ENCODE data around the gene CEP112. TPM values are rescaled to one million over a fixed set of nuclear protein-coding genes. Genes with fewer than 3 reads are reported as not detected.

Gene CEP112
- total and polyA plus RNA-seq, 2 of the 8 experiments (the other 6 are each of a cell fraction or from before 2014, with no cell fraction given) = 0.62 to 3.1 TPM

DNA sequence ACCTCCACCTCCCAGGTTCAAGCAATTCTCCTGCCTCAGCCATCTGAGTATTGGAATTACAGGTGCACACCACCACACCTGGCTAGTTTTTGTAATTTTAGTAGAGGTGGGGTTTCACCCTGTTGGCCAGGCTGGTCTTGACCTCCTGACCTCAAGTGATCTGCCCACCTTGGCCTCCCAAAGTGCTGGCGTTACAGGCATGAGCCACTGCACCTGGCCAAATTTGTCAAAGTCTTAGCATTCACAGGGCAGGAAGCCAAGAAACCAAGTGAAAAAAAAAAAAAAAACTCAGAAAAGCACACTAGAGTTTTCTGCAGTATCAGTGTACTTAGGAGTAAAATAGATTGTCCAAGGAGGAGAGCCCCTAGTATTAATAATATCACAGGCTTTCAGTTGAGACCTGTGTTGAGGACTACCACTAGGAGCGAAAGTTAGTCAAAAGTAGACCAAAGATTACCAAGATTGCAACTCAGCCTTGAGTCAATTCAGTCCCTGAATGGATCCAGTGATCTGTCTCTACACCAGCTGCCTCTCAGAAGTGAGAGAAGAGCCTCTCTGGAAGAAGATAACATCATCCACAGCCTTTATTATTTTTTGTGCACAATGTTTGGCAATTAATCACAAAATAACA, 159.7 kb downstream of the CEP112 start (continued):
- TF ChIP-seq, protein P1, sequence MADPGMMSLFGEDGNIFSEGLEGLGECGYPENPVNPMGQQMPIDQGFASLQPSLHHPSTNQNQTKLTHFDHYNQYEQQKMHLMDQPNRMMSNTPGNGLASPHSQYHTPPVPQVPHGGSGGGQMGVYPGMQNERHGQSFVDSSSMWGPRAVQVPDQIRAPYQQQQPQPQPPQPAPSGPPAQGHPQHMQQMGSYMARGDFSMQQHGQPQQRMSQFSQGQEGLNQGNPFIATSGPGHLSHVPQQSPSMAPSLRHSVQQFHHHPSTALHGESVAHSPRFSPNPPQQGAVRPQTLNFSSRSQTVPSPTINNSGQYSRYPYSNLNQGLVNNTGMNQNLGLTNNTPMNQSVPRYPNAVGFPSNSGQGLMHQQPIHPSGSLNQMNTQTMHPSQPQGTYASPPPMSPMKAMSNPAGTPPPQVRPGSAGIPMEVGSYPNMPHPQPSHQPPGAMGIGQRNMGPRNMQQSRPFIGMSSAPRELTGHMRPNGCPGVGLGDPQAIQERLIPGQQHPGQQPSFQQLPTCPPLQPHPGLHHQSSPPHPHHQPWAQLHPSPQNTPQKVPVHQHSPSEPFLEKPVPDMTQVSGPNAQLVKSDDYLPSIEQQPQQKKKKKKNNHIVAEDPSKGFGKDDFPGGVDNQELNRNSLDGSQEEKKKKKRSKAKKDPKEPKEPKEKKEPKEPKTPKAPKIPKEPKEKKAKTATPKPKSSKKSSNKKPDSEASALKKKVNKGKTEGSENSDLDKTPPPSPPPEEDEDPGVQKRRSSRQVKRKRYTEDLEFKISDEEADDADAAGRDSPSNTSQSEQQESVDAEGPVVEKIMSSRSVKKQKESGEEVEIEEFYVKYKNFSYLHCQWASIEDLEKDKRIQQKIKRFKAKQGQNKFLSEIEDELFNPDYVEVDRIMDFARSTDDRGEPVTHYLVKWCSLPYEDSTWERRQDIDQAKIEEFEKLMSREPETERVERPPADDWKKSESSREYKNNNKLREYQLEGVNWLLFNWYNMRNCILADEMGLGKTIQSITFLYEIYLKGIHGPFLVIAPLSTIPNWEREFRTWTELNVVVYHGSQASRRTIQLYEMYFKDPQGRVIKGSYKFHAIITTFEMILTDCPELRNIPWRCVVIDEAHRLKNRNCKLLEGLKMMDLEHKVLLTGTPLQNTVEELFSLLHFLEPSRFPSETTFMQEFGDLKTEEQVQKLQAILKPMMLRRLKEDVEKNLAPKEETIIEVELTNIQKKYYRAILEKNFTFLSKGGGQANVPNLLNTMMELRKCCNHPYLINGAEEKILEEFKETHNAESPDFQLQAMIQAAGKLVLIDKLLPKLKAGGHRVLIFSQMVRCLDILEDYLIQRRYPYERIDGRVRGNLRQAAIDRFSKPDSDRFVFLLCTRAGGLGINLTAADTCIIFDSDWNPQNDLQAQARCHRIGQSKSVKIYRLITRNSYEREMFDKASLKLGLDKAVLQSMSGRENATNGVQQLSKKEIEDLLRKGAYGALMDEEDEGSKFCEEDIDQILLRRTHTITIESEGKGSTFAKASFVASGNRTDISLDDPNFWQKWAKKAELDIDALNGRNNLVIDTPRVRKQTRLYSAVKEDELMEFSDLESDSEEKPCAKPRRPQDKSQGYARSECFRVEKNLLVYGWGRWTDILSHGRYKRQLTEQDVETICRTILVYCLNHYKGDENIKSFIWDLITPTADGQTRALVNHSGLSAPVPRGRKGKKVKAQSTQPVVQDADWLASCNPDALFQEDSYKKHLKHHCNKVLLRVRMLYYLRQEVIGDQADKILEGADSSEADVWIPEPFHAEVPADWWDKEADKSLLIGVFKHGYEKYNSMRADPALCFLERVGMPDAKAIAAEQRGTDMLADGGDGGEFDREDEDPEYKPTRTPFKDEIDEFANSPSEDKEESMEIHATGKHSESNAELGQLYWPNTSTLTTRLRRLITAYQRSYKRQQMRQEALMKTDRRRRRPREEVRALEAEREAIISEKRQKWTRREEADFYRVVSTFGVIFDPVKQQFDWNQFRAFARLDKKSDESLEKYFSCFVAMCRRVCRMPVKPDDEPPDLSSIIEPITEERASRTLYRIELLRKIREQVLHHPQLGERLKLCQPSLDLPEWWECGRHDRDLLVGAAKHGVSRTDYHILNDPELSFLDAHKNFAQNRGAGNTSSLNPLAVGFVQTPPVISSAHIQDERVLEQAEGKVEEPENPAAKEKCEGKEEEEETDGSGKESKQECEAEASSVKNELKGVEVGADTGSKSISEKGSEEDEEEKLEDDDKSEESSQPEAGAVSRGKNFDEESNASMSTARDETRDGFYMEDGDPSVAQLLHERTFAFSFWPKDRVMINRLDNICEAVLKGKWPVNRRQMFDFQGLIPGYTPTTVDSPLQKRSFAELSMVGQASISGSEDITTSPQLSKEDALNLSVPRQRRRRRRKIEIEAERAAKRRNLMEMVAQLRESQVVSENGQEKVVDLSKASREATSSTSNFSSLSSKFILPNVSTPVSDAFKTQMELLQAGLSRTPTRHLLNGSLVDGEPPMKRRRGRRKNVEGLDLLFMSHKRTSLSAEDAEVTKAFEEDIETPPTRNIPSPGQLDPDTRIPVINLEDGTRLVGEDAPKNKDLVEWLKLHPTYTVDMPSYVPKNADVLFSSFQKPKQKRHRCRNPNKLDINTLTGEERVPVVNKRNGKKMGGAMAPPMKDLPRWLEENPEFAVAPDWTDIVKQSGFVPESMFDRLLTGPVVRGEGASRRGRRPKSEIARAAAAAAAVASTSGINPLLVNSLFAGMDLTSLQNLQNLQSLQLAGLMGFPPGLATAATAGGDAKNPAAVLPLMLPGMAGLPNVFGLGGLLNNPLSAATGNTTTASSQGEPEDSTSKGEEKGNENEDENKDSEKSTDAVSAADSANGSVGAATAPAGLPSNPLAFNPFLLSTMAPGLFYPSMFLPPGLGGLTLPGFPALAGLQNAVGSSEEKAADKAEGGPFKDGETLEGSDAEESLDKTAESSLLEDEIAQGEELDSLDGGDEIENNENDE (IDR thresholded peaks at IDR 0.05; ENCODE audit: insufficient replicate concordance, low read length) = no peak

Data from H1 (cell line).